IMR-90 (cell line): ENCODE data around the gene WDR54. TPM values are rescaled to one million over a fixed set of nuclear protein-coding genes. Genes with fewer than 3 reads are reported as not detected.
A peak's percentile ranks its signal among the peaks of the same experiment; 100 is the strongest.

ENCODE experiments used
- ATAC-seq: fragments of 200-7000 bp; cut with Tn5 transposase; 2 replicates; pipeline ENCODE4 v1.9.1; 2020; ENCODE audit warnings: low read depth, mild to moderate bottlenecking, moderate library complexity
- BruUV-seq: library from RNA; stranded (reverse); fragments of 400-500 nt; replicated peaks from 2 replicates; lab custom pipeline; 2021; lab: Mats Ljungman, UMichigan
- CTCF ChIA-PET: fragments of 300-600 bp; formaldehyde crosslinking; extraction: SDS; loops from one replicate; lab custom pipeline; 2021; ENCODE audit warnings: antibody characterized with exemption; lab: Yijun Ruan, JAX
- POLR2A ChIA-PET: fragments of 300-600 bp; sonication (Branson Sonifier 250); formaldehyde crosslinking; loops from one replicate; lab custom pipeline; 2022; ENCODE audit warnings: antibody characterized with exemption; ENCODE audit not compliant: unreplicated experiment; lab: Charles Lee
- DNase-seq: peaks from one replicate; pipeline ENCODE4 v3.0.0; 2013
- H2AFZ ChIP-seq: replicated peaks from 2 replicates; pipeline ENCODE3; 2013; ENCODE audit warnings: low read length, mild to moderate bottlenecking; ENCODE audit not compliant: poor library complexity
- H2AK5ac ChIP-seq: 2 replicates; pipeline ENCODE4 v1.6.1; 2013; ENCODE audit warnings: low read depth, low read length, inconsistent platforms
- H2AK9ac ChIP-seq: replicated peaks from 2 replicates; pipeline ENCODE3; 2013; ENCODE audit warnings: mild to moderate bottlenecking, low read depth, low read length, moderate library complexity; ENCODE audit not compliant: poor library complexity
- H2BK120ac ChIP-seq: 2 replicates; pipeline ENCODE4 v1.6.1; 2013; ENCODE audit warnings: low read depth, low read length, inconsistent platforms
- H2BK15ac ChIP-seq: 3 replicates; pipeline ENCODE4 v1.6.1; 2013; ENCODE audit warnings: low read depth, low read length, inconsistent platforms
- H2BK20ac ChIP-seq: 2 replicates; pipeline ENCODE4 v1.6.1; 2013; ENCODE audit warnings: low read depth, mild to moderate bottlenecking, inconsistent platforms, low read length, moderate library complexity
- H2BK5ac ChIP-seq: 2 replicates; pipeline ENCODE4 v1.6.1; 2013; ENCODE audit warnings: mild to moderate bottlenecking, low read depth, low read length, inconsistent platforms; ENCODE audit not compliant: poor library complexity, severe bottlenecking
- H3K14ac ChIP-seq: replicated peaks from 2 replicates; pipeline ENCODE4 v1.6.1; 2013; ENCODE audit warnings: low read depth, low read length, inconsistent platforms
- H3K18ac ChIP-seq: 2 replicates; pipeline ENCODE4 v1.6.1; 2013; ENCODE audit warnings: low read depth, low read length, control low read depth
- H3K23ac ChIP-seq: 2 replicates; pipeline ENCODE4 v1.6.1; 2013; ENCODE audit warnings: low read depth, low read length, inconsistent platforms
- H3K27ac ChIP-seq: 2 replicates; pipeline ENCODE4 v1.5.1; 2013; ENCODE audit warnings: mild to moderate bottlenecking, control low read depth, low read length; ENCODE audit not compliant: insufficient read depth
- H3K27me3 ChIP-seq: 2 replicates; pipeline ENCODE4 v1.6.1; 2013; ENCODE audit warnings: low read length; ENCODE audit not compliant: control insufficient read depth, insufficient read depth
- H3K36me3 ChIP-seq: 2 replicates; pipeline ENCODE4 v1.6.1; 2013; ENCODE audit warnings: low read length, mixed read lengths; ENCODE audit not compliant: control insufficient read depth, insufficient read depth
- H3K4ac ChIP-seq: 2 replicates; pipeline ENCODE4 v1.6.1; 2013; ENCODE audit warnings: low read depth, low read length, inconsistent platforms
- H3K4me1 ChIP-seq: 2 replicates; pipeline ENCODE4 v1.6.1; 2013; ENCODE audit warnings: low read length, mixed read lengths; ENCODE audit not compliant: control insufficient read depth, insufficient read depth
- H3K4me2 ChIP-seq: 2 replicates; pipeline ENCODE4 v1.6.1; 2013; ENCODE audit warnings: low read depth, mild to moderate bottlenecking, control low read depth, low read length, moderate library complexity
- H3K4me3 ChIP-seq: 2 replicates; pipeline ENCODE4 v1.5.1; 2013; ENCODE audit warnings: low read depth, mild to moderate bottlenecking, control low read depth, low read length, moderate library complexity; ENCODE audit not compliant: insufficient read depth
- H3K56ac ChIP-seq: 2 replicates; pipeline ENCODE4 v1.6.1; 2013; ENCODE audit warnings: low read length, inconsistent platforms; ENCODE audit not compliant: insufficient read depth; ENCODE audit errors: extremely low read depth
- H3K79me1 ChIP-seq, 2 experiments: 2 replicates each; pipeline ENCODE4 v1.6.1; 2013; ENCODE audit warnings: low read length in 2 of 2, inconsistent platforms in 1 of 2, low read depth in 1 of 2
- H3K9ac ChIP-seq: 2 replicates; pipeline ENCODE4 v1.6.1; 2013; ENCODE audit warnings: low read depth, low read length, control low read depth
- H3K9me1 ChIP-seq: 2 replicates; pipeline ENCODE4 v1.6.1; 2013; ENCODE audit warnings: low read length, inconsistent platforms; ENCODE audit not compliant: insufficient read depth
- H3K9me3 ChIP-seq: 2 replicates; pipeline ENCODE4 v1.6.1; 2013; ENCODE audit warnings: low read length; ENCODE audit not compliant: control insufficient read depth, insufficient read depth
- H4K20me1 ChIP-seq: 2 replicates; pipeline ENCODE4 v1.6.1; 2013; ENCODE audit warnings: low read length, inconsistent platforms; ENCODE audit not compliant: insufficient read depth
- H4K5ac ChIP-seq: 2 replicates; pipeline ENCODE4 v1.6.1; 2013; ENCODE audit warnings: mild to moderate bottlenecking, low read depth, low read length, control low read depth
- H4K8ac ChIP-seq, 2 experiments: 2 replicates each; pipeline ENCODE4 v1.6.1; 2013; ENCODE audit warnings: low read depth in 2 of 2, low read length in 2 of 2, control low read depth in 1 of 2, inconsistent platforms in 1 of 2
- H4K91ac ChIP-seq: 2 replicates; pipeline ENCODE4 v1.6.1; 2013; ENCODE audit warnings: low read depth, low read length, inconsistent platforms; ENCODE audit not compliant: insufficient read depth
- CHD1 ChIP-seq: IDR thresholded peaks from 2 replicates; pipeline ENCODE4 v1.6.1; 2012; ENCODE audit warnings: low read depth, low read length, improper control_type of control experiment
- MXI1 ChIP-seq: IDR thresholded peaks from 2 replicates; pipeline ENCODE4 v1.6.1; 2012; ENCODE audit warnings: low read depth, mild to moderate bottlenecking, low read length, moderate library complexity, borderline replicate concordance
- WGBS, 2 experiments: methylation state at CpG; one replicate each; pipeline versions ENCODE4 v1.1.5 to v1.1.7; 2013; ENCODE audit warnings: missing lambda C conversion rate in 2 of 2; ENCODE audit not compliant: insufficient read length in 1 of 2; ENCODE audit errors: extremely low coverage in 2 of 2; 5-methylcytosine and 5-hydroxymethylcytosine counted together
- dilution Hi-C: fragments of 300-500 bp; cut with HindIII; formaldehyde crosslinking; loops from one replicate; pipeline ENCODE4 v1.14.3; 2018; ENCODE audit warnings: low sequenced_read_pairs; ENCODE audit not compliant: unreplicated experiment
- in situ Hi-C: fragments of 300-500 bp; cut with MboI; formaldehyde crosslinking; loops from 3 replicates; pipeline ENCODE4 v1.14.3; 2019; ENCODE audit warnings: low sequenced_read_pairs, inconsistent platforms, mixed read lengths
- intact Hi-C: fragments of 100-400 bp; cut with micrococcal nuclease; formaldehyde crosslinking; loops from 2 replicates; pipeline ENCODE4 v1.10.0; 2022
- polyA plus RNA-seq, 3 experiments: library from polyadenylated mRNA; depleted of rRNA; stranded (reverse); fragments of >200 nt; gene quantifications; 2 replicates each; pipeline ENCODE4 v1.2.3, GENCODE V29; 2012; ENCODE audit warnings: low replicate concordance in 1 of 3
- total RNA-seq: library from RNA; depleted of rRNA; stranded (reverse); fragments of >200 nt; gene quantifications from 2 replicates; pipeline ENCODE4 v1.2.3, GENCODE V29; 2012

Gene WDR54
- total and polyA plus RNA-seq, 2 of the 4 experiments (the other 2 are of a cell fraction), result 47.9 to 57.2 TPM

- Histone ChIP-seq H3K27ac (peak overlapping the region; percentile 95), H2BK15ac (no peak overlapping the region), H3K4me2 (peak overlapping the region; percentile 96), H2BK20ac (no peak overlapping the region), H3K36me3 (no peaks in the 10 kb centered on the region), H3K9ac (peak overlapping the region; percentile 92), H4K20me1 (peaks cover 31% of the 10 kb centered on the region), H3K56ac (peak overlapping the region; percentile 76), H4K8ac (peak overlapping the region; percentile 61 to 97), H3K18ac (no peak overlapping the region), H2AK9ac (peak overlapping the region; percentile 90), H3K4me1 (peaks cover 9% of the 10 kb centered on the region), H3K4ac (peak overlapping the region; percentile 74), H3K9me3 (no peaks in the 10 kb centered on the region), H2AK5ac (peak overlapping the region; percentile 27), H2AFZ (peak overlapping the region; percentile 97), H3K27me3 (peaks cover 3% of the 10 kb centered on the region; the same call in 1 of the 2 replicates), H3K4me3 (peak overlapping the region; percentile 83), H3K79me1 (peaks cover 20 to 52% of the 10 kb centered on the region in 2 experiments; a peak in 3 of 4 replicates), H4K91ac (peak overlapping the region; percentile 71; the same call in 1 of the 2 replicates), H2BK120ac (no peak overlapping the region), H3K9me1 (peaks cover 25% of the 10 kb centered on the region), H2BK5ac (peak overlapping the region; percentile 95), H3K14ac (peak overlapping the region; percentile 91), H3K23ac (peak overlapping the region; percentile 98), H4K5ac (peak overlapping the region; percentile 35; the same call in 1 of the 2 replicates)
- WGBS, 2 experiments, result 0% methylated on average over 4 of the region's 11 CpGs; no CpG with 5 or more reads in 1 of the 2 experiments
- ATAC-seq (peak; percentile 38; the same call in 1 of the 2 replicates), DNase-seq (peak; percentile 22)
- ChIA-PET CTCF (interaction anchor here (0.6 to 1.5 kb wide), 9 partner anchors 8 to 141 kb away, joined by 3 to 7 read pairs (median 4); partner anchors contain the start of gene DCTN1), POLR2A (interaction anchor here (0.6 kb wide), 1 partner anchor 10 kb away, joined by 3 read pairs; no protein-coding TSS in a partner anchor)
- BruUV-seq, result no TSS peak
- dilution Hi-C loops (no loop called here), intact Hi-C loops (loop anchor here (5.0 to 10.0 kb wide), 2 partner anchors 59 to 466 kb away; partner anchors contain the start of gene DGUOK), in situ Hi-C loops (no loop called here)
- peak; percentile 27; the same call in 1 of the 2 replicates for TF ChIP-seq MXI1
- TF ChIP-seq CHD1, result no peak
These were observed 30.3 kb upstream of the WDR54 start for GRCh38 chr2:74391209-74391579.
